K562 (cell line): ENCODE results near the gene ZNF622. TPM values are rescaled to one million over a fixed set of nuclear protein-coding genes. Genes with fewer than 3 reads are reported as not detected.

Experiments used
- ARHGAP35 ChIP-seq: fragments of 450-650 bp; IDR thresholded peaks from 2 replicates; pipeline ENCODE4 v1.6.1; 2018; ENCODE audit not compliant: partially characterized antibody
- CBFB ChIP-seq: sonication (generic); formaldehyde crosslinking; IDR thresholded peaks from 2 replicates; pipeline ENCODE4 v1.4.0; 2020; ENCODE audit warnings: mild to moderate bottlenecking, missing genetic modification reagents
- CEBPB ChIP-seq: fragments of 450-650 bp; IDR thresholded peaks from 2 replicates; pipeline ENCODE4 v1.6.1; 2016; ENCODE audit warnings: missing genetic modification characterization, missing compliant biosample characterization
- DIDO1 ChIP-seq: fragments of 450-650 bp; IDR thresholded peaks from 2 replicates; pipeline ENCODE4 v1.6.1; 2016; ENCODE audit warnings: low read depth, missing biosample characterization, missing genetic modification characterization
- GABPB2 ChIP-seq: fragments of 250-450 bp; sonication (Bioruptor Pico); conservative IDR thresholded peaks from 2 replicates; pipeline ENCODE4 v1.5.1; 2021; ENCODE audit warnings: mild to moderate bottlenecking
- HNRNPH1 ChIP-seq: fragments of 200-400 bp; formaldehyde crosslinking; optimal IDR thresholded peaks from 2 replicates; pipeline ENCODE3; 2017; ENCODE audit warnings: low read depth, mild to moderate bottlenecking, low read length, moderate library complexity
- MEF2A ChIP-seq: IDR thresholded peaks from 2 replicates; pipeline ENCODE4 v1.6.1; 2011; ENCODE audit warnings: low read depth, mild to moderate bottlenecking, low read length, moderate library complexity; ENCODE audit not compliant: control insufficient read depth
- NCOA1 ChIP-seq: fragments of 450-650 bp; IDR thresholded peaks from 2 replicates; pipeline ENCODE4 v1.6.1; 2016; ENCODE audit warnings: low read depth
- SIN3B ChIP-seq: fragments of 450-650 bp; IDR thresholded peaks from 2 replicates; pipeline ENCODE4 v1.6.1; 2017; ENCODE audit warnings: low read depth, mild to moderate bottlenecking, moderate library complexity
- ZKSCAN3 ChIP-seq: fragments of 250-450 bp; sonication (Bioruptor Pico); IDR thresholded peaks from 2 replicates; pipeline ENCODE4 v1.4.0; 2020
- ZKSCAN8 ChIP-seq: fragments of 200-800 bp; sonication (Bioruptor generic); IDR thresholded peaks from 2 replicates; pipeline ENCODE4 v1.6.1; 2016; ENCODE audit warnings: missing genetic modification characterization, missing compliant biosample characterization
- ZNF12 ChIP-seq: sonication (generic); formaldehyde crosslinking; IDR thresholded peaks from 2 replicates; pipeline ENCODE4 v1.4.0; 2020; ENCODE audit warnings: mild to moderate bottlenecking, missing genetic modification reagents
- ZNF217 ChIP-seq: sonication (generic); formaldehyde crosslinking; IDR thresholded peaks from 2 replicates; pipeline ENCODE4 v1.8.0; 2022; ENCODE audit warnings: mild to moderate bottlenecking, missing genetic modification reagents
- ZZZ3 ChIP-seq: fragments of 450-650 bp; IDR thresholded peaks from 2 replicates; pipeline ENCODE4 v1.6.1; 2016; ENCODE audit warnings: antibody characterized with exemption, mild to moderate bottlenecking, moderate library complexity
- polyA plus RNA-seq, 8 experiments: library from polyadenylated mRNA; depleted of rRNA in 4 of 8; stranded (reverse) in 5 of 8; unstranded in 3 of 8; fragments of >200 nt; fragmentation: Nextera tagmentation in 2 of 8; fragmentation: Illumina TruSeq in 1 of 8; extraction: Ambion mirVana in 2 of 8; extraction: Trizol in 1 of 8; gene quantifications; 2 replicates each; pipeline versions ENCODE4 v1.2.1 to v1.2.3, GENCODE V29; 2011 to 2014; ENCODE audit warnings: inconsistent platforms in 1 of 8, missing spikeins in 1 of 8
- total RNA-seq, 7 experiments: library from RNA; depleted of rRNA in 6 of 7; stranded (reverse); fragments of >200 nt in 6 of 7; fragmentation: Illumina TruSeq in 2 of 7; extraction: Trizol in 2 of 7; gene quantifications; 2 replicates each; pipeline versions ENCODE4 v1.2.1 to v1.2.3, GENCODE V29; 2011 to 2021; ENCODE audit warnings: low replicate concordance in 1 of 7
- TF ChIP-seq, protein P1 (sequence below): fragments of 250-450 bp; sonication (Bioruptor Pico); IDR thresholded peaks from 2 replicates; pipeline ENCODE4 v1.5.0; 2020; ENCODE audit warnings: mild to moderate bottlenecking
- TF ChIP-seq, protein P2 (sequence below): sonication (generic); formaldehyde crosslinking; IDR thresholded peaks from 2 replicates; pipeline ENCODE4 v1.8.0; 2022; ENCODE audit warnings: missing genetic modification reagents, mild to moderate bottlenecking, borderline replicate concordance
- TF ChIP-seq, protein P3 (sequence below): fragments of 450-650 bp; IDR thresholded peaks from 2 replicates; pipeline ENCODE4 v1.6.1; 2014; ENCODE audit warnings: low read depth, mild to moderate bottlenecking, moderate library complexity, borderline replicate concordance
- TF ChIP-seq, protein P4 (sequence below): fragments of 450-650 bp; IDR thresholded peaks from 2 replicates; pipeline ENCODE4 v1.6.1; 2016; ENCODE audit warnings: borderline replicate concordance
- TF ChIP-seq, protein P5 (sequence below): sonication (generic); formaldehyde crosslinking; IDR thresholded peaks from 2 replicates; pipeline ENCODE4 v1.8.0; 2022; ENCODE audit warnings: mild to moderate bottlenecking, missing genetic modification reagents

ZNF622 gene
- total and polyA plus RNA-seq, 9 of the 15 experiments (the other 6 are each of a cell fraction or from before 2014, with no cell fraction given) = 9.6 to 51.5 (median 32.3) TPM

DNA sequence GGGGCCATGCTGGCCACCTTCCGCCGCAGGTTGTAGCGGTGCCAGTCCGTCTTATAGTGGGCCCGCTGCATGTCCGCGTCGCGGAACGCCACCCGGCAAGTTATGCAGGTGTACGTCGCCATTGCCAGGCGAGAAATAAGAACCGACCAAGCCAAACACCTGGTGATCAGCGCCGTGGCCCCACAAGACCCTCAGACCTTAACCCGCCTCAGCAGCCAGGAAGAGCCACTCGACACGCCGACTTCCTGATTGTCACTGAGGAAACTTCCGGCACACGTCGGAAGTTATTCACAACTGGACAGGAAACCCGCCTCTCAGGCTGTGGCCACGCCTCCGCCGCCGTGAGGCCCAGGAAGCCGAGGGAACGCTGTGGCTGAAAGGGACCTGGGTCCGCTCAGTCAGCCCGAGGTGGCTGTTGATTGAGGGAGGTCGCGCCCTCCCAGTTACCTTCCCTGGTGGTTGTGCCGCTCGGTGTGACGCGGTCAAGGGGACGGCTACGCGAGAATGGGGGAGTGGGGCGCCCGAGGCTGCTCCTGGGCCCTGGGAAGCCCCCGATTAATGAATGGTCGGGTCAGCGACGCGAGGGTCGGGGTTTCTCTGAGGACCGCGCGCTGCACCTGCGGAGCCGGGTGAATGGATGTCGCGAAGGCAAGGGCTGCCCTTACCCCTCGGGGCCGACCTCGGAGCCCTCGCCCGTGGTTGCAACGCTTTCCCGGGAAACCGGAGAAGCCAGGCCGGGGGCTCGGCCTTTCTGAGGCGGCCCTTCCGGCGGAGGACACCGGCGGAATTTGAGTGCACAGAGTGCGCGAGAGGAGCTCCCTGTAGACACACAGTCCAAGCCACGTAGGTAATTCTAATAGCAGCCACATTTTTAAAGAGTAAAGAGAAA, at the start of gene ZNF622 (continued):
- TF ChIP-seq, protein P1, sequence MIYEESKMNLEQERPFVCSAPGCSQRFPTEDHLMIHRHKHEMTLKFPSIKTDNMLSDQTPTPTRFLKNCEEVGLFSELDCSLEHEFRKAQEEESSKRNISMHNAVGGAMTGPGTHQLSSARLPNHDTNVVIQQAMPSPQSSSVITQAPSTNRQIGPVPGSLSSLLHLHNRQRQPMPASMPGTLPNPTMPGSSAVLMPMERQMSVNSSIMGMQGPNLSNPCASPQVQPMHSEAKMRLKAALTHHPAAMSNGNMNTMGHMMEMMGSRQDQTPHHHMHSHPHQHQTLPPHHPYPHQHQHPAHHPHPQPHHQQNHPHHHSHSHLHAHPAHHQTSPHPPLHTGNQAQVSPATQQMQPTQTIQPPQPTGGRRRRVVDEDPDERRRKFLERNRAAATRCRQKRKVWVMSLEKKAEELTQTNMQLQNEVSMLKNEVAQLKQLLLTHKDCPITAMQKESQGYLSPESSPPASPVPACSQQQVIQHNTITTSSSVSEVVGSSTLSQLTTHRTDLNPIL = no peak
- TF ChIP-seq GABPB2 (CRISPR knock-in tag) = no peak
- no peak for TF ChIP-seq CEBPB (tag)
- no peak for TF ChIP-seq MEF2A
- no peak for TF ChIP-seq ZNF217 (CRISPR knock-in tag)
- no peak; the same call in 1 of the 2 replicates for TF ChIP-seq ZZZ3
- TF ChIP-seq CBFB (CRISPR knock-in tag) = peak; percentile 86
- TF ChIP-seq ZKSCAN8 (CRISPR knock-in tag) = no peak
- TF ChIP-seq, protein P2, sequence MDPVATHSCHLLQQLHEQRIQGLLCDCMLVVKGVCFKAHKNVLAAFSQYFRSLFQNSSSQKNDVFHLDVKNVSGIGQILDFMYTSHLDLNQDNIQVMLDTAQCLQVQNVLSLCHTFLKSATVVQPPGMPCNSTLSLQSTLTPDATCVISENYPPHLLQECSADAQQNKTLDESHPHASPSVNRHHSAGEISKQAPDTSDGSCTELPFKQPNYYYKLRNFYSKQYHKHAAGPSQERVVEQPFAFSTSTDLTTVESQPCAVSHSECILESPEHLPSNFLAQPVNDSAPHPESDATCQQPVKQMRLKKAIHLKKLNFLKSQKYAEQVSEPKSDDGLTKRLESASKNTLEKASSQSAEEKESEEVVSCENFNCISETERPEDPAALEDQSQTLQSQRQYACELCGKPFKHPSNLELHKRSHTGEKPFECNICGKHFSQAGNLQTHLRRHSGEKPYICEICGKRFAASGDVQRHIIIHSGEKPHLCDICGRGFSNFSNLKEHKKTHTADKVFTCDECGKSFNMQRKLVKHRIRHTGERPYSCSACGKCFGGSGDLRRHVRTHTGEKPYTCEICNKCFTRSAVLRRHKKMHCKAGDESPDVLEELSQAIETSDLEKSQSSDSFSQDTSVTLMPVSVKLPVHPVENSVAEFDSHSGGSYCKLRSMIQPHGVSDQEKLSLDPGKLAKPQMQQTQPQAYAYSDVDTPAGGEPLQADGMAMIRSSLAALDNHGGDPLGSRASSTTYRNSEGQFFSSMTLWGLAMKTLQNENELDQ (CRISPR knock-in tag) = no peak
- peak; percentile 87 for TF ChIP-seq SIN3B
- no peak for TF ChIP-seq ARHGAP35
- TF ChIP-seq, protein P3, sequence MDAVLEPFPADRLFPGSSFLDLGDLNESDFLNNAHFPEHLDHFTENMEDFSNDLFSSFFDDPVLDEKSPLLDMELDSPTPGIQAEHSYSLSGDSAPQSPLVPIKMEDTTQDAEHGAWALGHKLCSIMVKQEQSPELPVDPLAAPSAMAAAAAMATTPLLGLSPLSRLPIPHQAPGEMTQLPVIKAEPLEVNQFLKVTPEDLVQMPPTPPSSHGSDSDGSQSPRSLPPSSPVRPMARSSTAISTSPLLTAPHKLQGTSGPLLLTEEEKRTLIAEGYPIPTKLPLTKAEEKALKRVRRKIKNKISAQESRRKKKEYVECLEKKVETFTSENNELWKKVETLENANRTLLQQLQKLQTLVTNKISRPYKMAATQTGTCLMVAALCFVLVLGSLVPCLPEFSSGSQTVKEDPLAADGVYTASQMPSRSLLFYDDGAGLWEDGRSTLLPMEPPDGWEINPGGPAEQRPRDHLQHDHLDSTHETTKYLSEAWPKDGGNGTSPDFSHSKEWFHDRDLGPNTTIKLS = peak; percentile 46; the same call in 1 of the 2 replicates
- TF ChIP-seq NCOA1 = peak; percentile 95
- no peak for TF ChIP-seq HNRNPH1
- no peak for TF ChIP-seq ZKSCAN3
- TF ChIP-seq ZNF12 (CRISPR knock-in tag) = peak; percentile 24; the same call in 1 of the 2 replicates
- 0 out of 2 replicates have a peak, but pooled peaks have one; percentile 79 for TF ChIP-seq DIDO1 (tag)
- TF ChIP-seq, protein P4, sequence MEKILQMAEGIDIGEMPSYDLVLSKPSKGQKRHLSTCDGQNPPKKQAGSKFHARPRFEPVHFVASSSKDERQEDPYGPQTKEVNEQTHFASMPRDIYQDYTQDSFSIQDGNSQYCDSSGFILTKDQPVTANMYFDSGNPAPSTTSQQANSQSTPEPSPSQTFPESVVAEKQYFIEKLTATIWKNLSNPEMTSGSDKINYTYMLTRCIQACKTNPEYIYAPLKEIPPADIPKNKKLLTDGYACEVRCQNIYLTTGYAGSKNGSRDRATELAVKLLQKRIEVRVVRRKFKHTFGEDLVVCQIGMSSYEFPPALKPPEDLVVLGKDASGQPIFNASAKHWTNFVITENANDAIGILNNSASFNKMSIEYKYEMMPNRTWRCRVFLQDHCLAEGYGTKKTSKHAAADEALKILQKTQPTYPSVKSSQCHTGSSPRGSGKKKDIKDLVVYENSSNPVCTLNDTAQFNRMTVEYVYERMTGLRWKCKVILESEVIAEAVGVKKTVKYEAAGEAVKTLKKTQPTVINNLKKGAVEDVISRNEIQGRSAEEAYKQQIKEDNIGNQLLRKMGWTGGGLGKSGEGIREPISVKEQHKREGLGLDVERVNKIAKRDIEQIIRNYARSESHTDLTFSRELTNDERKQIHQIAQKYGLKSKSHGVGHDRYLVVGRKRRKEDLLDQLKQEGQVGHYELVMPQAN = peak; percentile 85
- TF ChIP-seq, protein P5, sequence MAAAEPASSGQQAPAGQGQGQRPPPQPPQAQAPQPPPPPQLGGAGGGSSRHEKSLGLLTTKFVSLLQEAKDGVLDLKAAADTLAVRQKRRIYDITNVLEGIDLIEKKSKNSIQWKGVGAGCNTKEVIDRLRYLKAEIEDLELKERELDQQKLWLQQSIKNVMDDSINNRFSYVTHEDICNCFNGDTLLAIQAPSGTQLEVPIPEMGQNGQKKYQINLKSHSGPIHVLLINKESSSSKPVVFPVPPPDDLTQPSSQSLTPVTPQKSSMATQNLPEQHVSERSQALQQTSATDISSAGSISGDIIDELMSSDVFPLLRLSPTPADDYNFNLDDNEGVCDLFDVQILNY (CRISPR knock-in tag) = peak; percentile 74; the same call in 1 of the 2 replicates
